ENCODE results near the gene RFT1.

Gene RFT1

DNA sequence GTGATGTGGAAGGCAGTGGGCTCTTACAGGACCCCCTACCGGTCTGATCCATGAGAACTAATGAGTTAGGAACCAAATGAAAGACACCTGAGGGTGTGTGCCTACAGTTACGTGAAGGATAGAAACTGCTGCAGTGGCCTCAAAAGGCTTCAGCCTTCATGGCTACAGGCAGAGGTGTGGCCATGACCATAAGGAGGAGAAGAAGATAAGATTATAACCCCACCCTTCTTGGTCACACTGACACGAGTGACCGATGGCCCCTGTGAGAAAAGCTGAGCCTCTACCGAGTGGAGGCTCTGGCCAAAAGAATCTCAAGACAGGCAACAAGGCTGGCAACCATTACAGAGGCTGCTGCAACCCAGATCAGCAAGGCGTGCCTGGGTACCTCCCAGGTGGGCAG lies 6.3 kb downstream of the RFT1 start:
- Histone ChIP-seq H3K4me2 (ENCODE audit: low read length) (no peak overlapping the region), H3K9me3 (ENCODE audit: insufficient read depth, low read length) (no peaks in the 10 kb centered on the region), H3K36me3 (replicated peaks; ENCODE audit: low read depth, low read length) (peaks cover 64% of the 10 kb centered on the region)

DNA sequence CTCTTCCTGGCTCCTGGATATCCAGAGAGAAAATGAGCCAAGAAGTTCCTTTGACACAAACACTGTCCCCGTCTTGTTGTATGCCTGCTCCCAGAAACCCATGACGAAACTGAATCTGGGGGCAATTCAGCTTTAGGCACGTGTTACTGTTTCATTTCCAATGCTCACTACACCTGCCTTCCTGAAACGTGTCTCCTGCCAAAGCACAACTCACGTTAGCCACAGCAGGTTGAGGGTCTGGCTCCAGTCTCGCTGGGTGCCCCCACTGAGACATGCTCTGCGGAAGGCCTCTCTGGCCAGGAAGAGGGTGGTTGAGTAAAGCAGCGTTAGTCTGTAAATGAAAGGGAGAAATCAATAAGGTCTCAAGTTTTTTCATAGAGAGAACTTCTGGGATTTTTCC lies 6.7 kb downstream of the RFT1 start:
- Histone ChIP-seq H3K4me2 (ENCODE audit: low read length) (no peak overlapping the region), H3K9ac (ENCODE audit: low read length) (no peak overlapping the region), H3K4me3 (ENCODE audit: low read length) (no peak overlapping the region), H3K4me1 (ENCODE audit: low read length) (no peaks in the 10 kb centered on the region), H4K20me1 (ENCODE audit: insufficient read depth, low read length) (no peaks in the 10 kb centered on the region), H3K36me3 (replicated peaks; ENCODE audit: low read depth, low read length) (peaks cover 66% of the 10 kb centered on the region), H3K79me2 (ENCODE audit: low read length) (peaks cover 5% of the 10 kb centered on the region), H3K27ac (ENCODE audit: low read length) (no peak overlapping the region), H3K9me3 (ENCODE audit: insufficient read depth, low read length) (no peaks in the 10 kb centered on the region), H3K27me3 (ENCODE audit: low read depth, low read length) (no peaks in the 10 kb centered on the region), H2AFZ (ENCODE audit: low read depth, low read length) (no peak overlapping the region)
- TF ChIP-seq EZH2phosphoT487 (IDR thresholded peaks at IDR 0.05; ENCODE audit: low read depth), result no peak
- TF ChIP-seq, protein P1, sequence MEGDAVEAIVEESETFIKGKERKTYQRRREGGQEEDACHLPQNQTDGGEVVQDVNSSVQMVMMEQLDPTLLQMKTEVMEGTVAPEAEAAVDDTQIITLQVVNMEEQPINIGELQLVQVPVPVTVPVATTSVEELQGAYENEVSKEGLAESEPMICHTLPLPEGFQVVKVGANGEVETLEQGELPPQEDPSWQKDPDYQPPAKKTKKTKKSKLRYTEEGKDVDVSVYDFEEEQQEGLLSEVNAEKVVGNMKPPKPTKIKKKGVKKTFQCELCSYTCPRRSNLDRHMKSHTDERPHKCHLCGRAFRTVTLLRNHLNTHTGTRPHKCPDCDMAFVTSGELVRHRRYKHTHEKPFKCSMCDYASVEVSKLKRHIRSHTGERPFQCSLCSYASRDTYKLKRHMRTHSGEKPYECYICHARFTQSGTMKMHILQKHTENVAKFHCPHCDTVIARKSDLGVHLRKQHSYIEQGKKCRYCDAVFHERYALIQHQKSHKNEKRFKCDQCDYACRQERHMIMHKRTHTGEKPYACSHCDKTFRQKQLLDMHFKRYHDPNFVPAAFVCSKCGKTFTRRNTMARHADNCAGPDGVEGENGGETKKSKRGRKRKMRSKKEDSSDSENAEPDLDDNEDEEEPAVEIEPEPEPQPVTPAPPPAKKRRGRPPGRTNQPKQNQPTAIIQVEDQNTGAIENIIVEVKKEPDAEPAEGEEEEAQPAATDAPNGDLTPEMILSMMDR (IDR thresholded peaks at IDR 0.05; ENCODE audit: low read depth, low read length), result no peak

More for the DNA sequence above, 6.3 kb downstream of the RFT1 start:
- Histone ChIP-seq H3K4me1 (ENCODE audit: low read length) (peaks cover 4% of the 10 kb centered on the region), H4K20me1 (ENCODE audit: insufficient read depth, low read length) (no peaks in the 10 kb centered on the region), H3K27me3 (ENCODE audit: low read depth, low read length) (no peaks in the 10 kb centered on the region), H3K9ac (ENCODE audit: low read length) (no peak overlapping the region), H2AFZ (ENCODE audit: low read depth, low read length) (no peak overlapping the region), H3K79me2 (ENCODE audit: low read length) (peaks cover 10% of the 10 kb centered on the region), H3K4me3 (ENCODE audit: low read length) (no peak overlapping the region), H3K27ac (ENCODE audit: low read length) (no peak overlapping the region)
- no peak for TF ChIP-seq EZH2phosphoT487 (IDR thresholded peaks at IDR 0.05; ENCODE audit: low read depth)
- TF ChIP-seq, protein P1 (IDR thresholded peaks at IDR 0.05; ENCODE audit: low read depth, low read length), result no peak

DNA sequence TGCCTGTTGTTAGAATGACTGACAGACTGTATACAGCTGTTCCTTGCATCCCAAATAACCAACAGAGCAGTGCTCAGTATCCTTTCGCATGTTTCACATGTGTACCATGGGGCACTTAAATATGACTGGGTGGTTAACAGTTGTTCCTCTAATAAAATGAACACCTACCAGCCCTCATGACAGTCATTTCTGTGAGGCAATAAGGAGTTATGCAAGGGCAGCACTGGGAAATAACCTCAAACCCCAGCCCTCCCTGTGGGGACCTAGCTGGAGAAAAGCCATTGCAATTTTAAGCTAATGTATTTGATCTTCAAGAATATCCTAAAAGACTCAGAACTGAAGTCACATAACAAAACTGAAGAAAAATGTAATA lies 7.3 kb downstream of the RFT1 start:
- Histone ChIP-seq H3K36me3 (replicated peaks; ENCODE audit: low read depth, low read length) (peaks cover 70% of the 10 kb centered on the region), H3K4me2 (ENCODE audit: low read length) (no peak overlapping the region), H3K4me1 (ENCODE audit: low read length) (no peaks in the 10 kb centered on the region), H4K20me1 (ENCODE audit: insufficient read depth, low read length) (no peaks in the 10 kb centered on the region), H3K4me3 (ENCODE audit: low read length) (no peak overlapping the region), H3K9ac (ENCODE audit: low read length) (no peak overlapping the region), H3K27me3 (ENCODE audit: low read depth, low read length) (no peaks in the 10 kb centered on the region), H3K9me3 (ENCODE audit: insufficient read depth, low read length) (no peaks in the 10 kb centered on the region), H2AFZ (ENCODE audit: low read depth, low read length) (no peak overlapping the region), H3K79me2 (ENCODE audit: low read length) (no peaks in the 10 kb centered on the region), H3K27ac (ENCODE audit: low read length) (no peak overlapping the region)
- no peak for TF ChIP-seq EZH2phosphoT487 (IDR thresholded peaks at IDR 0.05; ENCODE audit: low read depth)
- TF ChIP-seq, protein P1 (IDR thresholded peaks at IDR 0.05; ENCODE audit: low read depth, low read length), result no peak

DNA sequence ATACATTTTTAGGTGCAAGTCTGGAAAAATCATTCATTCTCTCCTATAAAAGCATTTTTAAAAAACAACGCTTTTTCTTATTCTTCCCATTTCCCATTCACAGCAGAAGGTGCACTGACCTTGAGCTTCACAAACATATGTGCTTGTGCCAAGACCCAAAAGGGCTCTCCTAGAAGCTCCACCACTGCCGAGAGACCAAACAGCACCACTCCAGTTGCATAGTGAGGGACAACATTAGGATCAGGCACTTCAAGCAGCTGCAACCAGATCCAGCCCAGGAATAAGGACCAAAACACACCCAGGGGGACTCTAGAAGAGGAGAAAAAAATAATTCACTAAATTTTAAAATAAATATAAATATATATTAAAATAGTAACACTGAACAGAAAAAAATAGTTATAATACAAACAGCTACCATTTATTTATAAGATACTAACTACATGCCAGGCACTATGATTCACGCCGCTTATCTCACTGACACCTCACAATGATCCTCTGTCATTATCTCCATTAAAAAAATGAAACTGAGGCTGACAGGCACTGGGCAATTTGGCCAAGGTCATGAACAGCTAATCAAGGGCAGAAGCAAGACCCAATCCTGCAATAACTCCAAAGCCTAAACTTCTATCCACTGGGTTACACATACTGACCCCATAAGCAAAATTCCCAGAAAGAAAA lies 7.8 kb downstream of the RFT1 start:
- Histone ChIP-seq H2AFZ (ENCODE audit: low read depth, low read length) (no peak overlapping the region), H4K20me1 (ENCODE audit: insufficient read depth, low read length) (no peaks in the 10 kb centered on the region), H3K9me3 (ENCODE audit: insufficient read depth, low read length) (no peaks in the 10 kb centered on the region), H3K4me2 (ENCODE audit: low read length) (no peak overlapping the region), H3K36me3 (replicated peaks; ENCODE audit: low read depth, low read length) (peaks cover 73% of the 10 kb centered on the region), H3K27ac (ENCODE audit: low read length) (no peak overlapping the region), H3K27me3 (ENCODE audit: low read depth, low read length) (no peaks in the 10 kb centered on the region), H3K4me3 (ENCODE audit: low read length) (no peak overlapping the region), H3K79me2 (ENCODE audit: low read length) (no peaks in the 10 kb centered on the region), H3K9ac (ENCODE audit: low read length) (no peak overlapping the region), H3K4me1 (ENCODE audit: low read length) (no peaks in the 10 kb centered on the region)
- TF ChIP-seq, protein P1 (IDR thresholded peaks at IDR 0.05; ENCODE audit: low read depth, low read length), result no peak
- TF ChIP-seq EZH2phosphoT487 (IDR thresholded peaks at IDR 0.05; ENCODE audit: low read depth), result no peak

Measured in OCI-LY3 (cell line).